ENCODE results near the gene SC5D. TPM values are rescaled to one million over a fixed set of nuclear protein-coding genes. Genes with fewer than 3 reads are reported as not detected.

SC5D gene
- total RNA-seq, 1 donor from 2014 or later = 40.4 TPM

- no peak for DNase-seq
- no peak overlapping the region for H3K27ac Mint-ChIP-seq
- no peaks in the 10 kb centered on the region for H3K4me1 Mint-ChIP-seq
- no peak for ATAC-seq (ENCODE audit: low read depth)
- TF ChIP-seq CTCF (IDR thresholded peaks at IDR 0.05) = no peak
- CTCF ChIA-PET = no interaction called here
- H3K9me3 Mint-ChIP-seq = peaks cover 7% of the 10 kb centered on the region
- H3K4me3 Mint-ChIP-seq = no peak overlapping the region
- POLR2A ChIA-PET = no interaction called here
- intact Hi-C loops (cut with micrococcal nuclease) = no loop called here
- no peaks in the 10 kb centered on the region for H3K36me3 Mint-ChIP-seq (ENCODE audit: low read depth)
- H3K27me3 Mint-ChIP-seq = peaks cover 5% of the 10 kb centered on the region
Measured at GRCh38 chr11:121255473-121256125, 37.0 kb upstream of the SC5D start.

GRCh38 chr11:121257289-121257688 lies 35.3 kb upstream of the SC5D start:
- no peak for TF ChIP-seq CTCF (IDR thresholded peaks at IDR 0.05)
- no peaks in the 10 kb centered on the region for H3K4me1 Mint-ChIP-seq
- no peak overlapping the region for H3K27ac Mint-ChIP-seq
- ATAC-seq (ENCODE audit: low read depth) (no peak), DNase-seq (no peak)
- intact Hi-C loops (cut with micrococcal nuclease) = no loop called here
- H3K9me3 Mint-ChIP-seq = peaks cover 10% of the 10 kb centered on the region
- H3K4me3 Mint-ChIP-seq = no peak overlapping the region
- H3K27me3 Mint-ChIP-seq = peaks cover 5% of the 10 kb centered on the region
- POLR2A ChIA-PET = no interaction called here
- no peaks in the 10 kb centered on the region for H3K36me3 Mint-ChIP-seq (ENCODE audit: low read depth)
- CTCF ChIA-PET = interaction anchor here (0.9 to 1.4 kb wide), 2 partner anchors 11 to 334 kb away, joined by 3 read pairs; no protein-coding TSS in a partner anchor

- H3K4me1 Mint-ChIP-seq = no peaks in the 10 kb centered on the region
- TF ChIP-seq CTCF (IDR thresholded peaks at IDR 0.05) = no peak
- intact Hi-C loops (cut with micrococcal nuclease) = no loop called here
- CTCF ChIA-PET = no interaction called here
- no peaks in the 10 kb centered on the region for H3K36me3 Mint-ChIP-seq (ENCODE audit: low read depth)
- H3K27me3 Mint-ChIP-seq = peaks cover 7% of the 10 kb centered on the region
- ATAC-seq (ENCODE audit: low read depth) (no peak), DNase-seq (no peak)
- POLR2A ChIA-PET = no interaction called here
- peaks cover 12% of the 10 kb centered on the region for H3K9me3 Mint-ChIP-seq
- H3K27ac Mint-ChIP-seq = no peak overlapping the region
- H3K4me3 Mint-ChIP-seq = no peak overlapping the region
Measured at GRCh38 chr11:121257976-121258375, 34.6 kb upstream of the SC5D start.

- intact Hi-C loops (cut with micrococcal nuclease) = no loop called here
- Mint-ChIP-seq H3K9me3 (peaks cover 8% of the 10 kb centered on the region), H3K36me3 (ENCODE audit: low read depth) (no peaks in the 10 kb centered on the region), H3K4me3 (no peak overlapping the region), H3K4me1 (no peaks in the 10 kb centered on the region), H3K27ac (no peak overlapping the region), H3K27me3 (peaks cover 45% of the 10 kb centered on the region)
- DNase-seq (no peak), ATAC-seq (ENCODE audit: low read depth) (no peak)
- CTCF ChIA-PET = interaction anchor here (1.8 kb wide), 1 partner anchor 14 kb away, joined by 4 read pairs; no protein-coding TSS in a partner anchor
- POLR2A ChIA-PET = no interaction called here
- TF ChIP-seq CTCF (IDR thresholded peaks at IDR 0.05) = no peak
Measured at GRCh38 chr11:121265586-121265985, 27.0 kb upstream of the SC5D start.

GRCh38 chr11:121268581-121268980 lies 24.0 kb upstream of the SC5D start:
- Mint-ChIP-seq H3K4me1 (no peaks in the 10 kb centered on the region), H3K36me3 (ENCODE audit: low read depth) (no peaks in the 10 kb centered on the region), H3K27me3 (peaks cover 50% of the 10 kb centered on the region), H3K9me3 (no peaks in the 10 kb centered on the region), H3K4me3 (no peak overlapping the region), H3K27ac (no peak overlapping the region)
- intact Hi-C loops (cut with micrococcal nuclease) = no loop called here
- ATAC-seq (ENCODE audit: low read depth) = no peak
- ChIA-PET CTCF (no interaction called here), POLR2A (no interaction called here)
- DNase-seq = no peak
- TF ChIP-seq CTCF (IDR thresholded peaks at IDR 0.05) = no peak
